Sciatic nerve (tissue), 2 donors: ENCODE data around the gene CFAP73. TPM values are rescaled to one million over a fixed set of nuclear protein-coding genes. Genes with fewer than 3 reads are reported as not detected.
"Not testable (repeated sequence)": the region's sequence is repeated elsewhere in the genome, so short reads cannot be mapped to it uniquely, and the experiment has no call there.

ENCODE experiments used
- ATAC-seq: fragments of 200-7000 bp; cut with Tn5 transposase; one replicate; pipeline ENCODE4 v1.9.1; 2020; ENCODE audit warnings: mild to moderate bottlenecking, moderate library complexity
- DNase-seq: peaks from one replicate; pipeline ENCODE4 v3.0.0-alpha.2; 2020; ENCODE audit warnings: low spot score
- intact Hi-C: fragments of 100-400 bp; cut with DNase I; formaldehyde crosslinking; loops from one replicate; pipeline ENCODE4 v1.14.2; 2022
- microRNA-seq: library from miRNA; unstranded; fragments of <30 nt; microRNA quantifications from one replicate; pipeline ENCODE4 v1.2.0, GENCODE V29; 2020
- total RNA-seq: library from RNA; stranded (reverse); fragmentation: NEBNext Ultra II Directional; extraction: Animal tissue kit (Norgen Biotek cat#: 25700); gene quantifications from one replicate; pipeline ENCODE4 v1.2.1, GENCODE V29; 2021
- donor health status: DM: no; HTN: no; CAD: no.
- donor health status: DM: no; HTN: no; CAD: no.

CFAP73 gene
- total RNA-seq, 1 donor from 2014 or later, result 0.98 TPM

GRCh38 chr12:113201187-113202177 is 52.0 kb downstream of the CFAP73 start:
- intact Hi-C loops, result no loop called here
- ATAC-seq, result no peak

GRCh38 chr12:113202300-113203075 is 53.0 kb downstream of the CFAP73 start:
- ATAC-seq (no peak), DNase-seq (no peak)
- intact Hi-C loops, result no loop called here

More at GRCh38 chr12:113201187-113202177, 52.0 kb downstream of the CFAP73 start:
- DNase-seq, result no peak

- no peak for ATAC-seq
- intact Hi-C loops, result no loop called here
- no peak for DNase-seq
Observed at GRCh38 chr12:113203852-113204760, 54.6 kb downstream of the CFAP73 start.

GRCh38 chr12:113204804-113205203 is 55.3 kb downstream of the CFAP73 start:
- ATAC-seq (peak; percentile 63), DNase-seq (no peak)
- intact Hi-C loops, result no loop called here

GRCh38 chr12:113206802-113207201 is 57.3 kb downstream of the CFAP73 start:
- ATAC-seq, DNase-seq, intact Hi-C loops: not testable (repeated sequence)

- ATAC-seq (peak; percentile 9), DNase-seq (no peak)
- intact Hi-C loops, result no loop called here
Observed at GRCh38 chr12:113207613-113208040, 58.1 kb downstream of the CFAP73 start.

GRCh38 chr12:113208041-113208934 is 58.8 kb downstream of the CFAP73 start:
- no peak for DNase-seq
- peak; percentile 86 for ATAC-seq
- intact Hi-C loops, result no loop called here

Small RNA genes lying within 50 kb of the gene (microRNA-seq; reads per million reads assigned to microRNA genes)
- not detected for gene MIR7106

Other genes with a start within 250 kb of the CFAP73 start
- 19.3 TPM for gene OAS1, start 242.8 kb upstream of the CFAP73 start, total RNA-seq
- 10.0 TPM for gene OAS3, start 211.2 kb upstream of the CFAP73 start, total RNA-seq
- gene OAS2, start 171.2 kb upstream of the CFAP73 start, total RNA-seq, result 8.4 TPM
- gene DTX1, start 93.0 kb upstream of the CFAP73 start, total RNA-seq, result 10.1 TPM
- 8.6 TPM for gene RASAL1, start 14.0 kb upstream of the CFAP73 start, total RNA-seq
- 43.9 TPM for gene DDX54, start 35.8 kb downstream of the CFAP73 start, total RNA-seq
- gene RITA1, start 36.0 kb downstream of the CFAP73 start, total RNA-seq, result 7.8 TPM
- 90.6 TPM for gene TPCN1, start 71.7 kb downstream of the CFAP73 start, total RNA-seq
- gene SLC8B1, start 185.4 kb downstream of the CFAP73 start, total RNA-seq, result 34.3 TPM
- 44.2 TPM for gene PLBD2, start 208.9 kb downstream of the CFAP73 start, total RNA-seq